IMR-90 (cell line): ENCODE measurements around the gene TEAD2.

Source experiments
- BHLHE40 ChIP-seq: fragments of 150-350 bp; IDR thresholded peaks from 2 replicates; pipeline ENCODE4 v1.6.1; 2016; ENCODE audit warnings: mild to moderate bottlenecking, low read depth, low read length
- CEBPB ChIP-seq: IDR thresholded peaks from 2 replicates; pipeline ENCODE4 v1.6.1; 2012; ENCODE audit warnings: low read depth, low read length, improper control_type of control experiment
- CHD1 ChIP-seq: IDR thresholded peaks from 2 replicates; pipeline ENCODE4 v1.6.1; 2012; ENCODE audit warnings: low read depth, low read length, improper control_type of control experiment
- CTCF ChIP-seq: conservative IDR thresholded peaks from 2 replicates; pipeline ENCODE4 v1.5.1; 2012; ENCODE audit warnings: mild to moderate bottlenecking, low read depth, low read length, improper control_type of control experiment
- ELK1 ChIP-seq: fragments of 150-350 bp; IDR thresholded peaks from 2 replicates; pipeline ENCODE4 v1.6.1; 2016; ENCODE audit warnings: low read depth, mild to moderate bottlenecking, low read length, moderate library complexity, borderline replicate concordance
- MAZ ChIP-seq: IDR thresholded peaks from 2 replicates; pipeline ENCODE4 v1.6.1; 2012; ENCODE audit warnings: low read depth, mild to moderate bottlenecking, low read length, improper control_type of control experiment, moderate library complexity, borderline replicate concordance
- MXI1 ChIP-seq: IDR thresholded peaks from 2 replicates; pipeline ENCODE4 v1.6.1; 2012; ENCODE audit warnings: low read depth, mild to moderate bottlenecking, low read length, moderate library complexity, borderline replicate concordance
- NFE2L2 ChIP-seq: fragments of 150-350 bp; IDR thresholded peaks from 2 replicates; pipeline ENCODE4 v1.6.1; 2016; ENCODE audit warnings: low read depth, mild to moderate bottlenecking, low read length
- POLR2A ChIP-seq: IDR thresholded peaks from 2 replicates; pipeline ENCODE4 v1.6.1; 2012; ENCODE audit warnings: mild to moderate bottlenecking, low read depth, low read length
- RAD21 ChIP-seq: IDR thresholded peaks from 2 replicates; pipeline ENCODE4 v1.6.1; 2012; ENCODE audit warnings: low read length, improper control_type of control experiment
- RCOR1 ChIP-seq: IDR thresholded peaks from 2 replicates; pipeline ENCODE4 v1.6.1; 2012; ENCODE audit warnings: mild to moderate bottlenecking, low read length, improper control_type of control experiment; ENCODE audit not compliant: insufficient replicate concordance
- RFX5 ChIP-seq: IDR thresholded peaks from 2 replicates; pipeline ENCODE4 v1.8.0; 2012; ENCODE audit warnings: low read depth, mild to moderate bottlenecking, low read length, moderate library complexity
- SMC3 ChIP-seq: fragments of 150-350 bp; IDR thresholded peaks from 2 replicates; pipeline ENCODE4 v1.6.1; 2016; ENCODE audit warnings: low read depth, mild to moderate bottlenecking, antibody characterized with exemption, low read length, moderate library complexity
- USF2 ChIP-seq: fragments of 150-350 bp; IDR thresholded peaks from 2 replicates; pipeline ENCODE4 v1.6.1; 2017; ENCODE audit warnings: mild to moderate bottlenecking, antibody characterized with exemption, low read length, low read depth

- no peak for TF ChIP-seq CTCF
- TF ChIP-seq POLR2A: no peak
- no peak for TF ChIP-seq CEBPB
- no peak for TF ChIP-seq CHD1
- TF ChIP-seq USF2: no peak
- TF ChIP-seq RCOR1: no peak
- peak; percentile 17; the same call in 1 of the 2 replicates for TF ChIP-seq BHLHE40
- no peak for TF ChIP-seq RAD21
- TF ChIP-seq RFX5: no peak
- no peak for TF ChIP-seq SMC3
- TF ChIP-seq ELK1: no peak
- TF ChIP-seq MXI1: no peak
- no peak for TF ChIP-seq NFE2L2
- no peak for TF ChIP-seq MAZ
These were observed 22.7 kb downstream of the TEAD2 start for GRCh38 chr19:49339301-49340068.
